Vagina (tissue), 2 donors: Measurements from ENCODE around the gene CLK2. TPM values are rescaled to one million over a fixed set of nuclear protein-coding genes. Genes with fewer than 3 reads are reported as not detected.
A peak's percentile ranks its signal among the peaks of the same experiment; 100 is the strongest.

Source experiments
- DNase-seq, 2 donors: peaks; one replicate each; pipeline ENCODE4 v3.0.0-alpha.2; 2017; ENCODE audit errors: extremely low spot score in 2 of 2
- H3K27ac ChIP-seq: fragments of 200-600 bp; sonication (generic); one replicate; pipeline ENCODE4 v1.5.1; 2019
- H3K27me3 ChIP-seq: fragments of 200-600 bp; sonication (generic); one replicate; pipeline ENCODE4 v1.5.1; 2019
- H3K36me3 ChIP-seq, 2 donors: fragments of 200-600 bp; sonication (generic); one replicate each; pipeline ENCODE4 v1.5.1; 2017 to 2019
- H3K4me1 ChIP-seq: fragments of 200-600 bp; sonication (generic); one replicate; pipeline ENCODE4 v1.5.1; 2019
- H3K4me3 ChIP-seq, 2 donors: fragments of 200-600 bp; sonication (generic); 1 replicate in 1 of 2; 2 replicates in 1 of 2; pipeline ENCODE4 v1.5.1; 2016 to 2019
- H3K9me3 ChIP-seq: fragments of 200-600 bp; sonication (generic); one replicate; pipeline ENCODE4 v1.5.1; 2019
- POLR2A ChIP-seq, 2 donors: fragments of 450-650 bp; IDR thresholded peaks; one replicate each; pipeline ENCODE4 v1.6.1; 2017; ENCODE audit warnings: antibody characterized with exemption in 2 of 2, mild to moderate bottlenecking in 2 of 2, moderate library complexity in 2 of 2
- POLR2AphosphoS5 ChIP-seq, 2 donors: sonication (generic); formaldehyde crosslinking; IDR thresholded peaks; one replicate each; pipeline ENCODE4 v1.9.0; 2017; ENCODE audit warnings: antibody characterized with exemption in 2 of 2, mild to moderate bottlenecking in 2 of 2, low read depth in 1 of 2; ENCODE audit not compliant: insufficient read depth in 1 of 2
- intact Hi-C: fragments of 100-400 bp; cut with DNase I; formaldehyde crosslinking; loops from one replicate; pipeline ENCODE4 v1.15.1; 2023
- total RNA-seq: library from RNA; depleted of rRNA; stranded (reverse); fragments of >200 nt; gene quantifications from one replicate; pipeline ENCODE4 v1.2.3, GENCODE V29; 2016
- TF ChIP-seq, protein P1 (sequence below), 3 experiments: fragments of 450-650 bp in 2 of 3; fragments of 200-600 bp in 1 of 3; sonication (generic) in 1 of 3; IDR thresholded peaks; one replicate each; pipeline ENCODE4 v1.5.1; 2017 to 2019; ENCODE audit warnings: antibody characterized with exemption in 3 of 3, mild to moderate bottlenecking in 2 of 3, moderate library complexity in 2 of 3

CLK2 gene
- total RNA-seq, 1 donor from 2014 or later = 48.1 TPM

DNA sequence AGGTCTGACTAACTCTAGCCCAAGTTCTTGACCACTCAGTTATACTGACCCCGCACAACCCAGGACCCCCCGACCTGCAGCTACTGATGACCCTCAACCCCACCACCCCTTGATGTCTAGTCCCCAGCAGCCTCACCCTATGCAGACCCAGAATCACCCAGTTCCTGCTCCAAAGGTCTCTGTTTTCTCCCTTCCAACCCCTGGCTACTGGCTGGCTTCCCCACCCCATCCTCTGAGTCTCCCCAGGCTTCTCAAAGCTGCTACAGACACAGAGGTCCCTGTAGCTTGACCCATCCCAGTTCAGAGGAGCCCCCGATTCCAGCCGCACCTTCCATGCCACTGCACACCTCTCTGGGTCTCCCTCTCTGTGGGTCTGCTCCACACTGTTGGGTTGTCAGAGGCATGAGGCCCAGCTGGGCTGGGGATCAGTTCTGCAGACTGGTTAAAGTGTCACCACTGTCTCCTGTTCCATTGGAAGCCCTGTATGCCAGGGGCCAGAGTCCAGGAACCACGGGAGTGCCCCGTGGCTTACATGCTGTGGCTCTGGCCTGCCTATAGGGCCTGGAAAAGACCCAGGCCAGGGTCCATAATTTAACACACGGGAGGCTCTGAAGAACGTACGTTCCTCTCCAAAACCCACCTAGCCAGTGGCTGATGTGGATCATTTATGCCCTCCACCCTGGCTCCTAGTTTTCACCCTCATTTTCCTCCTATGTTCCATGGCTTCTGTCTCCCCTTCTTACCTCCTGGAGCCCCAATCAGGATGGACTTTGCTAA lies 27.4 kb upstream of the CLK2 start:
- H3K9me3 ChIP-seq = no peaks in the 10 kb centered on the region
- TF ChIP-seq POLR2AphosphoS5 (IDR thresholded peaks at IDR 0.05; ENCODE audit: insufficient read depth in 1 of 2, low read depth in 1 of 2) (no peak), POLR2A (IDR thresholded peaks at IDR 0.05) (no peak)
- TF ChIP-seq, protein P1, sequence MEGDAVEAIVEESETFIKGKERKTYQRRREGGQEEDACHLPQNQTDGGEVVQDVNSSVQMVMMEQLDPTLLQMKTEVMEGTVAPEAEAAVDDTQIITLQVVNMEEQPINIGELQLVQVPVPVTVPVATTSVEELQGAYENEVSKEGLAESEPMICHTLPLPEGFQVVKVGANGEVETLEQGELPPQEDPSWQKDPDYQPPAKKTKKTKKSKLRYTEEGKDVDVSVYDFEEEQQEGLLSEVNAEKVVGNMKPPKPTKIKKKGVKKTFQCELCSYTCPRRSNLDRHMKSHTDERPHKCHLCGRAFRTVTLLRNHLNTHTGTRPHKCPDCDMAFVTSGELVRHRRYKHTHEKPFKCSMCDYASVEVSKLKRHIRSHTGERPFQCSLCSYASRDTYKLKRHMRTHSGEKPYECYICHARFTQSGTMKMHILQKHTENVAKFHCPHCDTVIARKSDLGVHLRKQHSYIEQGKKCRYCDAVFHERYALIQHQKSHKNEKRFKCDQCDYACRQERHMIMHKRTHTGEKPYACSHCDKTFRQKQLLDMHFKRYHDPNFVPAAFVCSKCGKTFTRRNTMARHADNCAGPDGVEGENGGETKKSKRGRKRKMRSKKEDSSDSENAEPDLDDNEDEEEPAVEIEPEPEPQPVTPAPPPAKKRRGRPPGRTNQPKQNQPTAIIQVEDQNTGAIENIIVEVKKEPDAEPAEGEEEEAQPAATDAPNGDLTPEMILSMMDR (IDR thresholded peaks at IDR 0.05) = no peak
- H3K27me3 ChIP-seq = no peaks in the 10 kb centered on the region
- peaks cover 3% of the 10 kb centered on the region for H3K4me1 ChIP-seq
- no peak overlapping the region for H3K27ac ChIP-seq
- intact Hi-C loops = no loop called here
- peak in 1 of 2 donors; percentile 55 for DNase-seq
- no peak overlapping the region for H3K4me3 ChIP-seq
- H3K36me3 ChIP-seq = no peaks in the 10 kb centered on the region

DNA sequence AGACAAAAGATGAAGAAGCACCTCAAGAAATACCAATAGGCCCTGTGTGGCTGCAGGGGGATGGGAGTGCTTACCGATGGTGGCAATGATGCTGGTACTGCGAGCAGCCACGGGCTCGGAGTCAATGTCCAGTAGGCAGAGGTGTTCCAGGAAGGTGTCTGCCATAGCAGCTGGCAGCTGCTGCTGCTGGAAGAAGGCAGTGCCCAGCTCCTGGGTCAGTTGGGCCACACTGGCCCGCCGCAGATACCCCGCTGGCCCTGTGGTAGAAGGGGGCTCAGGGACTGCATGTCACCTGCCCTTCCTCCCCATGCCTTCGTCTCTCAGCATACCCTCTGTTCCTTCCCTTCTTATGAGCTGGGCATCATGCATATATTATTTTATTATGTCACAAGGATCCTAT lies 26.7 kb upstream of the CLK2 start:
- no peak for DNase-seq
- Histone ChIP-seq H3K27ac (no peak overlapping the region), H3K9me3 (no peaks in the 10 kb centered on the region), H3K36me3 (no peaks in the 10 kb centered on the region), H3K4me1 (peaks cover 10% of the 10 kb centered on the region), H3K4me3 (no peak overlapping the region), H3K27me3 (no peaks in the 10 kb centered on the region)
- intact Hi-C loops = no loop called here
- no peak for TF ChIP-seq POLR2A (IDR thresholded peaks at IDR 0.05)
- TF ChIP-seq, protein P1 (IDR thresholded peaks at IDR 0.05) = no peak
- TF ChIP-seq POLR2AphosphoS5 (IDR thresholded peaks at IDR 0.05; ENCODE audit: insufficient read depth in 1 of 2, low read depth in 1 of 2) = no peak

DNA sequence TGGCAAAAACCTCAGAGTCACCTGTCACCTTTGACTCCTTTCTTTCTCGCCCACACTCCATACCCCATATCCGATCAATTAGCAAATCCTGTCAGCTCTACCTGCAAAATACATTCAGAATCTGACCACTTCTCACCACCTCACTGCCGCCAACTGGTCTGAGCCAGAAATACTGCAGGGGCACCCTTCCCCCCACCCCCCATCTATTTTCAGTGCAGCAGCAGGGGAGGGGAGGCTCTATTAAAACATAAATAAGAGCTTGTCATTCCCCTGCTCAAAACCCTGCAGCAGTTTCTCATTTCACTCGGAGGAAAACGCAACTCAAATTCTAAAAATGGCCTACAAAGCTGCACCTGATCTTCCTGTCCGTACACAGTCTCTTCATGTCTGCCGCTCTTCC lies 24.1 kb upstream of the CLK2 start:
- intact Hi-C loops = no loop called here
- TF ChIP-seq, protein P1 (IDR thresholded peaks at IDR 0.05) = no peak
- TF ChIP-seq POLR2A (IDR thresholded peaks at IDR 0.05) = no peak
- TF ChIP-seq POLR2AphosphoS5 (IDR thresholded peaks at IDR 0.05; ENCODE audit: insufficient read depth in 1 of 2, low read depth in 1 of 2) = no peak
- H3K9me3 ChIP-seq = no peaks in the 10 kb centered on the region
- no peak overlapping the region for H3K27ac ChIP-seq
- DNase-seq = no peak
- H3K4me3 ChIP-seq = no peak overlapping the region
- peaks cover 15% of the 10 kb centered on the region for H3K4me1 ChIP-seq
- no peaks in the 10 kb centered on the region for H3K36me3 ChIP-seq
- no peaks in the 10 kb centered on the region for H3K27me3 ChIP-seq

DNA sequence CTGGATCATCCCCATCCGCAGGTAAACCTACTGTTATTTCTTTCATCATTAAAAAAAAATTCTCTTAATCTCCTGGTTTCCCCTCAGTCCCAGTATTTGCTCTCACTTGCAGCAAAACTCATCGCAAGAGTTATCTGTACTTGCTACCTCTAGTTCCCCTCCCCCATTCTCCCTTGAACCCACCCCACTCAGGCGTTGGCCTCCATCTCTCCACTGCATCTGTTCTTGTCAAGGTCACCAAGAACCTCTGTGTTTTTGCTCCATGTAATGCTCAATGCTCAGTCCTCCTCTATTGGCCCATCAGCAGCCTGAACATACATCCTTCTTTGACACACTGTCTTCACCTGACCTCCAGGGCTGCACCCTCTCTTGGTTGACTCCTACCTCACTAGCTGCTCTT lies 23.4 kb upstream of the CLK2 start:
- Histone ChIP-seq H3K4me3 (no peak overlapping the region), H3K4me1 (peaks cover 15% of the 10 kb centered on the region), H3K36me3 (no peaks in the 10 kb centered on the region), H3K27me3 (no peaks in the 10 kb centered on the region), H3K27ac (no peak overlapping the region), H3K9me3 (no peaks in the 10 kb centered on the region)
- TF ChIP-seq POLR2A (IDR thresholded peaks at IDR 0.05) = no peak
- no peak for TF ChIP-seq POLR2AphosphoS5 (IDR thresholded peaks at IDR 0.05; ENCODE audit: insufficient read depth in 1 of 2, low read depth in 1 of 2)
- TF ChIP-seq, protein P1 (IDR thresholded peaks at IDR 0.05) = no peak
- DNase-seq = no peak
- intact Hi-C loops = no loop called here

DNA sequence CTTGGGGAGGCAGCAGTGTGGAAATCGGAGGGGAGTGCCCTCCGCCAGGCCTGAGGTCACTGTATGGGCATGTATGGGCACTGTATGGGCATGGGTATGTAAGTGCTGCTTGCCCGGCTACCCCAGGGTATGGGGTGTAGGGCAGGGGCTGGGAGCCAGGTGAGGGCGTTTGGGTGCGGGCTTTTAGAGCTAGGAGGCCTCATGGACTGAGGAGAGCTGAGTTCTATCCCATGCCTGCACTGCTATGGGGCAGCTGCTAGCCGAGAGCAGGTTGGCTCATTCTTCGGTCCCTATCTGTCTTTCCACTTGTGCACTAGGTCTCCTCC lies 22.6 kb upstream of the CLK2 start:
- H3K27ac ChIP-seq = no peak overlapping the region
- DNase-seq = no peak
- no peak overlapping the region for H3K4me3 ChIP-seq
- intact Hi-C loops = no loop called here
- no peaks in the 10 kb centered on the region for H3K27me3 ChIP-seq
- no peaks in the 10 kb centered on the region for H3K36me3 ChIP-seq
- peaks cover 15% of the 10 kb centered on the region for H3K4me1 ChIP-seq
- TF ChIP-seq, protein P1 (IDR thresholded peaks at IDR 0.05) = no peak
- no peak for TF ChIP-seq POLR2AphosphoS5 (IDR thresholded peaks at IDR 0.05; ENCODE audit: insufficient read depth in 1 of 2, low read depth in 1 of 2)
- H3K9me3 ChIP-seq = no peaks in the 10 kb centered on the region
